Effector CD8-positive, alpha-beta T cell (primary cell): ENCODE results near the gene ZDHHC9.

Source experiments
- DNase-seq: peaks from one replicate; lab custom pipeline; 2025; lab: John Stamatoyannopoulos, UW

ZDHHC9 gene

GRCh38 chrX:129823115-129823514 is 20.6 kb downstream of the ZDHHC9 start:
- DNase-seq = peak; percentile 19

- DNase-seq = no peak
Observed at GRCh38 chrX:129818123-129818522, 25.6 kb downstream of the ZDHHC9 start.

- no peak for DNase-seq
Observed at GRCh38 chrX:129813662-129814368, 29.9 kb downstream of the ZDHHC9 start.

GRCh38 chrX:129808829-129809796 is 34.6 kb downstream of the ZDHHC9 start:
- no peak for DNase-seq

GRCh38 chrX:129808158-129808828 is 35.4 kb downstream of the ZDHHC9 start:
- no peak for DNase-seq

GRCh38 chrX:129804806-129805205 is 38.9 kb downstream of the ZDHHC9 start:
- no peak for DNase-seq

- DNase-seq = no peak
Observed at GRCh38 chrX:129802863-129803262, 40.8 kb downstream of the ZDHHC9 start.

GRCh38 chrX:129800186-129800585 is 43.5 kb downstream of the ZDHHC9 start:
- no peak for DNase-seq

- DNase-seq = no peak
Observed at GRCh38 chrX:129798888-129799287, 44.8 kb downstream of the ZDHHC9 start.

- DNase-seq = no peak
Observed at GRCh38 chrX:129798456-129798855, 45.2 kb downstream of the ZDHHC9 start.

- DNase-seq = no peak
Observed at GRCh38 chrX:129797251-129797906, 46.3 kb downstream of the ZDHHC9 start.

GRCh38 chrX:129795584-129795983 is 48.1 kb downstream of the ZDHHC9 start:
- no peak for DNase-seq

- no peak for DNase-seq
Observed at GRCh38 chrX:129793604-129794191, 50.0 kb downstream of the ZDHHC9 start.

- no peak for DNase-seq
Observed at GRCh38 chrX:129792586-129793291, 50.9 kb downstream of the ZDHHC9 start.

GRCh38 chrX:129791961-129792570 is 51.6 kb downstream of the ZDHHC9 start:
- no peak for DNase-seq

GRCh38 chrX:129791336-129791735 is 52.4 kb downstream of the ZDHHC9 start:
- DNase-seq = no peak

GRCh38 chrX:129790808-129791207 is 52.9 kb downstream of the ZDHHC9 start:
- no peak for DNase-seq

GRCh38 chrX:129790146-129790545 is 53.5 kb downstream of the ZDHHC9 start:
- no peak for DNase-seq

- no peak for DNase-seq
Observed at GRCh38 chrX:129788527-129788926, 55.2 kb downstream of the ZDHHC9 start.

GRCh38 chrX:129787336-129788055 is 56.2 kb downstream of the ZDHHC9 start:
- DNase-seq = no peak
